Right renal cortex interstitium (tissue), 3 donors: ENCODE measurements around the gene POLL. TPM values are rescaled to one million over a fixed set of nuclear protein-coding genes. Genes with fewer than 3 reads are reported as not detected.

Experiments
- DNase-seq, 3 donors: peaks; one replicate each; pipeline ENCODE4 v3.0.0-alpha.2; 2013; ENCODE audit warnings: low read depth in 3 of 3, low spot score in 2 of 3
- polyA plus RNA-seq, 3 donors: library from polyadenylated mRNA; unstranded; fragments of 120-200 nt; gene quantifications; one replicate each; pipeline ENCODE4 v1.2.1, GENCODE V29; 2013; ENCODE audit not compliant: insufficient read length in 3 of 3

POLL gene
- polyA plus RNA-seq, 3 donors = 25.7 to 33.1 (median 29.2) TPM

DNA sequence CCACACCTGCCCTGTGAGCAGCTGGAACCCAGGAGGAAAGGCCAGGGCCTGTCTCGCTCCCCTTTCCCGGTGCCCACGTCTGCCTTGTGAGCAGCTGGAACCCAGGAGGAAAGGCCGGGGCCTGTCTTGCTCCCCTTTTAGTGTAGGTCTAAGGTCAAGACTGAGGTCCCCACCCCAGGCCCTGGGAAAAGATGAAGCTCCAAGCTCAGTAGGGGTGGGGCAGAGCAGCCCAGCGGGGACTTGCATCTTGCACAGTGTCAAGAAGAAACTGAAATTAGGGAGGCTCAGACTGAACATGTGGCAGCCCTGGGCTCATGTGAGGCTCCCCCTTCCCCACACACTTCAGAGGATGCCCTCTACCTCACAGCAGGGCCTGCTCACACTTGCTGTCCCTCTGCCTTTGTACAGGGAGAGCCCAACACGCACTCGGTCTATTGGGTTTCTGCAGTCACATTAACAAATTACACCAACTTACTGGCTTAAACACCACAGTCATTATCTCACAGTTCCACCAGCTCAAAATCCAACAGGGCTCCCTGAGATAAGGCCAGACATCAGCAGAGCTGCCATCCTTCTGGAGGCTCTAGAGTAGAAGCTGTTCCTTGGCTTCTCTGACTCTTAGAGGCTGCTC, 12.4 kb downstream of the POLL start:
- no peak for DNase-seq

GRCh38 chr10:101575091-101575490, 13.0 kb downstream of the POLL start:
- no peak for DNase-seq

GRCh38 chr10:101573885-101574753, 13.9 kb downstream of the POLL start:
- no peak for DNase-seq

DNA sequence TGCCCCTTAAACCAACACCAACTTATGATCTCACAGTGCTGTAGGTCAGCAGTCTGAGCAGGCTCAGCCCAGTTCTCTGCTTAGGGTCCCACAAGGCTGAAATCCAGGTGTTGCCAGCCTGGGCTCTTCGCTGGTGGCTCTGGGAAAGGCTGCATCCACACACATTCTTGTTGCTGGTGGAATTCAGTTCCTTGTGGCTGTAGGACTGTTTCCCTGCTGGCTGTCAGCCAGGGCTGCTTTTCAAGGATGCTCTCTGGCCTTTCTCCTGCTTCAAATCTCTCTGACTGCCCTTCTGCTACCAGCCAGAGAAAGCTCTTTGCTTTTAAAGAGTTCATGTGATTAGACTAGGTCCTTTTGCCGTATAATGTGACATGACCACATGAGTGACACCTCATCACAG, 15.3 kb downstream of the POLL start:
- DNase-seq = no peak

DNA sequence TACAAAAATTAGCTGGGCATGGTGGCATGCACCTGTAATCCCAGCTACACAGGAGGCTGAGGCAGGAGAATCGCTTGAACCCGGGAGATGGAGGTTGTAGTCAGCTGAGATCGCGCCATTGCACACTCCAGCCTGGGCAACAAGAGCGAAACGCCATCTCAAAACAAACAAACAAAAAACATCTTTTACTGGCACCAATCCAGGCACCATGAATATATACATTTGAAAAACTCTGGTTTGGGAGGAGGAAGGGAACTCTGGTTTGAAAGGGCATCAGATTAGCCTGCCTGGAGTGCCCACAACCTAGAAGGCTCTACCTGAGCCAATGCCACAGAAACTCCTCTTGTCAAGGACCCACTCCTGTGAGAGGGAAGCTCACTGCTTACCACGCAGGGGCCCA, 15.9 kb downstream of the POLL start:
- DNase-seq = no peak

DNA sequence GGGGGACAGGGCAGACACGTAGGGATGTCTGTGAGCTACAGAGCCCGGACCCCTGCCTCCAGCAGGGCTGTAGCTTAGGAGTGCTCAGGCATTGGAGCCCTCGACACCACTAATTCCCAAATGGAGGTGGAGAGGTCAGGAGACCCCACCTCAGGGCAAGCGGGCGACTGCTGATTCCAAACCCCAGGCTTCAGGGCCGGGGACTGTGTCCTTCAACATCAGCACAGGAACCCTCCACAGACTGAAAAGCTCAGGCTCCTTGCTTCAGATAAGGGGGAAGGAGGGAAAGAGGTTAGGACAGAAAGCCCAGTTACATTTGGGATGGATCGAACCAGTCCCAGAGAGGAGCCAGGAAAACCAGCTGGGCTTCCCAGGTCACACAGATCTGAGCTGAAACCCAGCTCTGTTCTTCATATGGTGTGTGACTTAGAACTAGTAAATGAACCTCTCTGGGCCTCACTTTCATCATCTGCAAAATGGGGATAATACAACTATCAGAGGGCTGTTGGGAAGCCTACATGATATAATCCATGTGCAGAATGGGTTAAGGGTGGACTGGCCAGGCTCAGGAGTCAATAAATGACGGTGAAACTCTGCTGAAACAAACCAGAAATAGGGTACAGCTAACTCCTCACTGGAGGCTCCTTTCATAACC, 16.7 kb downstream of the POLL start:
- DNase-seq = no peak

DNA sequence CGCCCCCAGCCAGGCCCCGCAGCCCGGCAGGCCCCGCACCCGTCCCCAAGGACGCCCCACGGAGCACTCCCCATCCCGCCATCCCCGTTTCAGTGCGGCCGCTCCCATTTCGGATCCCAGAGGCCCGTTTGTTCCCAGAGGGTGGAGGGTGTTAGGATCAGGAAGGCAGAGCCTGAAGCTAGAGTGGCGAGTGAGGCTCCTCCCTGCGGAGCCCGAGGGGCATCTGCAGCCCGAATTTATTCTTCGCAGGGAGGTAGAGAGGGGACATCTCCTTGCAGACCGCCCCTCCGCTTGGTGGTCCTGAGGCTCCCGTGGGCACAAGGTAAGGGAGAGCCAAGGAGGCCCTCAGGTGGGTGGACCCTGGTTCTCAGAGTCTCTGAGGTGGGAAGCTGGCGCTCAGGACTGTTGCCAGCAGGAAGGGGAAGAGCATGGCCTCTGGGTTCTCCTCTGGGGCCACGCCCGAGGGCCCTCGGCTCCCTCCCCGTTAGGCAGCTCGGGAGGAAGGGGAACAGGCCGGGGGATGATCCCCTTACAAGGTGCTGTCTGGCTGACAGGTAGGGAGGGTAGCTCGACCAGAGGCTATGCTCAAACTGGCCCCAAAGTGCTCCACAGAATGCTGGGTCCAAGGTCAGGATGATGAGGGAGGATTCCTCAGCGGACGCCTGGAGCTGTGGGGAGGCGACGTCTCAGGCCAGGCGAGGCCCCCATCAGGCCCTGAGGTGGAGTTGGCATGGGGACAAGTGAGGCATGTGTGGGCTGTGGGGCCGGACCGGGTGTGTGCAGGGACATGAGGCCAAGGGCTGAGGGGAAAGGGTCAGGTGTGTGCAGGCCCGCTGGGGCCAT, 17.4 kb downstream of the POLL start:
- no peak for DNase-seq

GRCh38 chr10:101569622-101570427, 18.2 kb downstream of the POLL start:
- DNase-seq = peak in 1 of 3 donors; percentile 56

DNA sequence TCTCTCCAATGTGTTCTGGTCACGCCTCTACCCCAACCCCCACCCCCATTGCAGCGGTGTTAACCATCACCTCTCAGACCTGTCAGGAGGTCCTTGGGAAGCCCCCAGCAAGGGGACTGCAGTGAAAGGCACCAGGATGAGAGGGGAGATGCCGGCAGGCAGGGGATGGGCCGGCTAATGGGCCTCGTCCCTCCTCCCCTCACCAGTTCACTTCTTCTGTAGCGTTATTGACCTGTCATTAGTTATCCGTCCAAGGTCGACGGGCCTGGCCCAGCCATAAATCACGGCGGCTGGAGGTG, 18.8 kb downstream of the POLL start:
- no peak for DNase-seq

DNA sequence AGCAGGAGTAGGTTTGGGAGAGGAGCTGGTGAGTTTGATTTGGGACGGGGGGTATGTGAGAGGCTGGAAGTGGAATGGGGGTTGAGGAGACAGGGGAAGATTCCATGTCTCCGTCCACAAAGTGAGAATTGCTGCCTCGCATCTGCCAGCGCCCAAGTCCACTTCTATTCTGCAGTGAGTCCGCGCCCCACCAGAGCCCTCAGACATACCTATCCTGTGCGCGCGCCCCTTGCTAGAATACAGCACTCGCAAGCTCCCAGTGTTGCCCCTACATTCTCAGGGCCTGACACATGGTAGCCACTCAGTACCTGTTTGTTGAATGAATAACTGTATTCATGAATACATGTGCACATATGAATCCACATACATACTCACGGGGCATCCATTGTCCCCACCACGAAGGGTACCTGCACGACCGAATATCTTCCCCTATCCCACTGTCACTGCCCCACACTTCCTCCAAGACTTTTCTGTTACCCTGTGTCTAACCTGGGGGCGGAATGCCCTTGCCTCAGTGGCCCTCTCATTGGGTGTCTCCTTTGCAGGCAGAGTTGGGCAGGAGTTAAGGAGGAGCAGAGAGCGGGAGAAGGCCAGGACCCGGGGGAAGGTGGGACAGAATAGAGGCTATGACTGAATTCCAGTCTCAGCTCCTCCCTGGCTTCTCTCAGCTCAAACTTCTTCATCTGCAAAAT, 19.9 kb downstream of the POLL start:
- no peak for DNase-seq

DNA sequence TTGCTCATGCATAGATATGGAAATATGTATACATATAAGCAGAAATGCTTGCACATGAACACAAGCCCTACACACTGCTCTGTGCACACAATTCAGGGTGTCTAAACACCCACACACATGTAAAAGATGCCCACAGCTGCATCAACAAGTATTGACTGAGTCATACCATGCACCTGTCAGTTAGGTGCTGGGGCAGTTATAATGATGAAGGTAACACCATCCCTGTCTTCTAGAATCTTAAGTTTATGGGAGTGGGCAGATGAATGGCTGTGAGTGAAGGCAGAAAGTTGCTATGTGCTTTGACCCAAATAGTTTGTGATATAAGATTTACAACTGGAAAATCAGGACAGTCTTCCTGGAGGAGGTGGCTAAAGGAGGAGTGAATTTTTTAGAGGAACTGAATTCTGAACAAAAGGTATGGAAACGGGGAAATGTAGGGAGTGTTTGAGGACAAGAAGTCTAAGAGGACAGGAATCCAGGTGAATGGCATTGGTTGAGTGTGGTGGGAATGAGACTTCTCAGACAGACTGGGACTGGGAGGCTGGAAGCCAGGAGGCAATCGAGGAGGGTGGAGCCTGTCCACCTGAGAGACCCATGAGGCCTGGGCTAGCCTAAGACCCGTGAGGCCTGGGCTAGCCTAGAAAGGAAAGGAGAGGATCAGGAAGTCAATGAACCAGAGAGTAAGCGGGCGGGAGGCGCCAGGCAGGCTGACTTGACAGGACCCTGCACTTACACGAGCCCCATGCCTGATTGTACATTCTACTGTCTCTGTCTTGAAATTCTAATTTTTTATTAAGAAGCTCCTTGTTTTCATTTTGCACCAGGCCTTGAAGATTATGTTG, 20.7 kb downstream of the POLL start:
- no peak for DNase-seq

DNA sequence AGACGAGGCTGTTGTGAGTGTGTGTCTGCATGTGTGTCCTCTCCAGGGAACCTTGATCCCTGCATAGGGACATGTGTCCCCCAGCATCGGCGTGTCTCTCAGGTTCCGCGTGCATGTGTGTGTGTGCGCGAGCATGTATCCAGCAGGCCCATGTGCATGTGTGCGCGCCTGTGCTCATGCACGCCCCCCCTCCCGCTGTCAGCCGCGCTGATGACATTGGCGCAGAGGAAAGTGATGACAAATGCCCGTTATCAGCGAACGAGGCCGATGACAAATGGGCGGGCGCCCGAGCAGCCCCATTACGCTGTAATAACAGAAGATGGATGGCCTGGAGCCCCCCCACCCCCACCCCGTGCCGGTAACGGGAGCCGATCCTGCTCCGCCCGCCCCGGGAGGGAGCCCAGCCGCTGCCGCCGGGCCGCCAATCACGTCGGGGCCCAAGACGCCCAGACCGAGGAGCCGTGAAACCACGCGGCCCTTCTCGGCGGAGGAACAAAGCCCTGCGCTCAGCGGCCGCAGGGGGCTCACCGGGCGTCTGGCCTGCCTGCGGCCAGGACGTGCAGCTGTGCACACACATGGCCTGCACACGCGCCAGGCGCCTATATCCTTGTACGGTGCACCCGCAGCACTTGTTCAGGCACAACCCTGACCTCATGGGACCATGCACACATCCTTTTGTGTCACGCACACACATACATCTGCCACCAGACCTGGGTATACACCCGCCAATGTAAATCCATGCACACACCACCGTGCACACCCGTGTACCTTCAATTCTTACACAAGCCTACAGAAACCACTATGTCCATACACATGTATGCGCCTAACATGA, 21.5 kb downstream of the POLL start:
- DNase-seq = no peak

DNA sequence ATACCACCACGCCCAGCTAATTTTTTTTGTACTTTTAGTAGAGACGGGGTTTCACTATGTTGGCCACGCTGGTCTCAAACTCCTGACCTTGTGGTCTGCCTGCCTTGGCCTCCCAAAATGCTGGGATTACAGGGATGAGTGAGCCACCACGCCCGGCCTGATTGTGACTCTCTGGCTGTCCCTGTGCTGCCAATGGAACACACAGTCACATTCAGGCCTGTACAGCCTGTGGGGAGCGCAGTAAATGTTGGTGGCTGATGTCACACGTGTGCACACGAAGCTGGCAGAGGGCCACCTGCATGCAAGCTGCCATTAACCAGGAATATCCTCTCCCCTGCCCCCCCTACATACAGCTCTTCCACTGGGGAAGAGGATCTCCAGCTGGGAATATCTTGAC, 22.1 kb downstream of the POLL start:
- DNase-seq = no peak

DNA sequence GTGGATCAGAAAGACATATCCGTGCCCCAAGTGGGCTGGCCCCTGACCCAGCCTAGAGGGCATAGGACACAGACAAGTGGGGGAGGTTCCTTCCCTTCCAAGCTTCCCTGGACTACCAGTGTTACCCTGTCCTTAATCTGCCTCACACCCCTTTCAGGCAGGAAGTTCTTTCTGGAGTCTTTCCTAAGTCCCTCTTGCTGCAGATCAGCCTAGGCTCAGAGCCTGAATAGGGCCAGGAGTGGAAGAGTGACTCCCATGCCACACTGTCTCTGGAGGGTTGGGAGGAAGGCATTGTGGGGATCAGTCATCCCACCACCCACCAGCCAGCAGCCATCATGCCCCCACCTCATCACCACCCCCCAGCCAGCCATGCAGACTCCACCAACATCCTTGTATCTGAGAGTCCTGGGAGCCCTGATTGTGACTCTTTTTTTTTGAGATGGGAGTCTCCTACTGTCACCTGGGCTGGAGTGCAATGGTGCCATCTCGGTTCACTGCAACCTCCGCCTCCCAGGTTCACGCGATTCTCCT, 22.6 kb downstream of the POLL start:
- DNase-seq = no peak

GRCh38 chr10:101564490-101564991, 23.5 kb downstream of the POLL start:
- no peak for DNase-seq

- no peak for DNase-seq
These were observed 24.5 kb downstream of the POLL start for GRCh38 chr10:101563497-101564040.

GRCh38 chr10:101563007-101563406, 25.1 kb downstream of the POLL start:
- DNase-seq = no peak
